BLaER1 treated with 17β-estradiol and CSF1 and Interleukin-3, amounts not matched to agents 10 nM and 100 nM (cell line): ENCODE data around the gene PLCXD1.

ENCODE experiments used
- H3K27ac ChIP-seq, 11 experiments: shearing (Covaris generic); formaldehyde crosslinking; 2 replicates each; pipeline ENCODE4 v1.8.1; 2022
- H3K27me3 ChIP-seq, 11 experiments: shearing (Covaris generic); formaldehyde crosslinking; 2 replicates each; pipeline ENCODE4 v1.8.1; 2022
- H3K36me3 ChIP-seq, 11 experiments: shearing (Covaris generic); formaldehyde crosslinking; 2 replicates each; pipeline ENCODE4 v1.8.1; 2022
- H3K4me1 ChIP-seq, 10 experiments: shearing (Covaris generic); formaldehyde crosslinking; 2 replicates each; pipeline ENCODE4 v1.8.1; 2022
- H3K4me2 ChIP-seq, 11 experiments: shearing (Covaris generic); formaldehyde crosslinking; 2 replicates each; pipeline ENCODE4 v1.8.1; 2022
- H3K4me3 ChIP-seq, 10 experiments: shearing (Covaris generic); formaldehyde crosslinking; 2 replicates each; pipeline ENCODE4 v1.8.1; 2022
- H3K9ac ChIP-seq, 11 experiments: shearing (Covaris generic); formaldehyde crosslinking; 2 replicates each; pipeline ENCODE4 v1.8.1; 2022
- H3K9me3 ChIP-seq, 11 experiments: shearing (Covaris generic); formaldehyde crosslinking; replicated peaks in 1 of 11; 2 replicates each; pipeline ENCODE4 v1.8.1; 2022
- H4K20me1 ChIP-seq, 11 experiments: shearing (Covaris generic); formaldehyde crosslinking; 2 replicates each; pipeline ENCODE4 v1.8.1; 2022
- Cebpa-rat ChIP-seq, 11 experiments: shearing (Covaris generic); IDR thresholded peaks; 2 replicates each; pipeline ENCODE4 v1.8.1; 2022

PLCXD1 gene

GRCh38 chrX:351736-352135, 70.6 kb downstream of the PLCXD1 start:
- H3K9me3 ChIP-seq, result peaks cover 7 to 25% (median 13%) of the 10 kb centered on the region in 11 experiments; a peak in 21 of 22 replicates
- no peak overlapping the region for H3K27ac ChIP-seq
- no peak overlapping the region for H3K4me2 ChIP-seq
- peaks cover 0 to 12% (median 0%) of the 10 kb centered on the region in 11 experiments; a peak in 4 of 22 replicates for H4K20me1 ChIP-seq
- H3K36me3 ChIP-seq, result peaks cover 8 to 61% (median 46%) of the 10 kb centered on the region in 11 experiments; a peak in 21 of 22 replicates
- no peak for TF ChIP-seq Cebpa-rat (IDR thresholded peaks at IDR 0.05)
- H3K4me3 ChIP-seq, result no peak overlapping the region
- no peak overlapping the region for H3K9ac ChIP-seq
- H3K4me1 ChIP-seq, result peaks cover 29 to 42% (median 36%) of the 10 kb centered on the region in 10 experiments
- no peaks in the 10 kb centered on the region for H3K27me3 ChIP-seq

- no peaks in the 10 kb centered on the region for H3K27me3 ChIP-seq
- H3K4me1 ChIP-seq, result peaks cover 33 to 47% (median 40%) of the 10 kb centered on the region in 10 experiments
- no peak for TF ChIP-seq Cebpa-rat (IDR thresholded peaks at IDR 0.05)
- H3K4me2 ChIP-seq, result no peak overlapping the region
- H3K9ac ChIP-seq, result no peak overlapping the region
- no peak overlapping the region for H3K4me3 ChIP-seq
- H3K36me3 ChIP-seq, result peaks cover 3 to 57% (median 42%) of the 10 kb centered on the region in 11 experiments; a peak in 19 of 22 replicates
- H3K27ac ChIP-seq, result no peak overlapping the region
- peaks cover 3 to 21% (median 8%) of the 10 kb centered on the region in 11 experiments; a peak in 19 of 22 replicates for H3K9me3 ChIP-seq
- H4K20me1 ChIP-seq, result peaks cover 0 to 12% (median 0%) of the 10 kb centered on the region in 11 experiments; a peak in 4 of 22 replicates
Observed at GRCh38 chrX:352181-352580, 71.0 kb downstream of the PLCXD1 start.

GRCh38 chrX:352582-353314, 71.6 kb downstream of the PLCXD1 start:
- peaks cover 0 to 51% (median 36%) of the 10 kb centered on the region in 11 experiments; a peak in 16 of 22 replicates for H3K36me3 ChIP-seq
- no peak overlapping the region for H3K27ac ChIP-seq
- H3K4me1 ChIP-seq, result peaks cover 39 to 52% (median 46%) of the 10 kb centered on the region in 10 experiments
- H4K20me1 ChIP-seq, result peaks cover 0 to 12% (median 0%) of the 10 kb centered on the region in 11 experiments; a peak in 4 of 22 replicates
- no peak overlapping the region for H3K4me2 ChIP-seq
- no peaks in the 10 kb centered on the region for H3K27me3 ChIP-seq
- no peak overlapping the region for H3K4me3 ChIP-seq
- no peak overlapping the region for H3K9ac ChIP-seq
- H3K9me3 ChIP-seq, result peaks cover 0 to 15% (median 3%) of the 10 kb centered on the region in 11 experiments; a peak in 12 of 22 replicates
- no peak for TF ChIP-seq Cebpa-rat (IDR thresholded peaks at IDR 0.05)
